ENCODE results near the gene TJP1. TPM values are rescaled to one million over a fixed set of nuclear protein-coding genes. Genes with fewer than 3 reads are reported as not detected.

TJP1 gene
- total RNA-seq, 1 experiment from 2014 or later = 140 TPM

GRCh38 chr15:29689287-29689986 lies 132.8 kb downstream of the TJP1 start:
- no peaks in the 10 kb centered on the region; the same call in 1 of the 2 replicates for H3K27me3 Mint-ChIP-seq (ENCODE audit: low read depth)
- no CpG with 5 or more reads among the region's 6 CpGs for WGBS (ENCODE audit: extremely low coverage, insufficient read length, low lambda C conversion rate)
- peaks cover 0 to 7% of the 10 kb centered on the region in 2 experiments; a peak in 1 of 4 replicates for H3K4me1 Mint-ChIP-seq

More at GRCh38 chr15:29689287-29689986, 132.8 kb downstream of the TJP1 start:
- Histone ChIP-seq H3K27me3 (ENCODE audit: insufficient read depth, low read length) (no peaks in the 10 kb centered on the region), H3K4me2 (ENCODE audit: insufficient read depth, insufficient read length, low read length) (no peak overlapping the region), H3K9ac (ENCODE audit: extremely low read depth, insufficient read length, low read length) (no peak overlapping the region), H3K4me1 (ENCODE audit: insufficient read depth, low read length) (no peaks in the 10 kb centered on the region), H3K9me3 (ENCODE audit: control insufficient read depth, low read depth, low read length) (no peaks in the 10 kb centered on the region), H4K5ac (ENCODE audit: insufficient read length, low read depth, low read length) (no peak overlapping the region), H3K27ac (ENCODE audit: insufficient read length, low read depth, low read length) (no peak overlapping the region), H2BK15ac (ENCODE audit: low read depth, low read length) (no peak overlapping the region), H2AFZ (ENCODE audit: low read length) (no peak overlapping the region), H3K23ac (ENCODE audit: insufficient read length, low read depth, low read length) (no peak overlapping the region), H2BK12ac (ENCODE audit: insufficient read length, low read depth, low read length) (no peak overlapping the region), H3K4ac (ENCODE audit: low read depth, low read length) (no peak overlapping the region), H3T11ph (ENCODE audit: low read length) (no peak overlapping the region), H4K91ac (ENCODE audit: insufficient read length, low read depth, low read length) (no peak overlapping the region), H4K20me1 (ENCODE audit: control insufficient read depth, insufficient read depth, insufficient read length) (no peaks in the 10 kb centered on the region), H3K56ac (ENCODE audit: insufficient read length, low read depth, low read length) (no peak overlapping the region), H3K79me2 (ENCODE audit: insufficient read depth, low read length) (no peaks in the 10 kb centered on the region), H3K23me2 (ENCODE audit: insufficient read length, low read depth, low read length, poor library complexity, severe bottlenecking) (no peaks in the 10 kb centered on the region), H2BK120ac (ENCODE audit: low read depth, low read length, poor library complexity, severe bottlenecking) (no peak overlapping the region), H2AK5ac (ENCODE audit: insufficient read length, low read length) (no peak overlapping the region), H3K14ac (ENCODE audit: insufficient read depth, low read length) (no peak overlapping the region), H4K8ac (replicated peaks; ENCODE audit: insufficient read length, low read depth, low read length) (no peak overlapping the region), H2BK5ac (ENCODE audit: insufficient read length, low read length) (no peak overlapping the region), H3K79me1 (ENCODE audit: insufficient read depth, low read depth, low read length, poor library complexity, severe bottlenecking) (no peaks in the 10 kb centered on the region), H2BK20ac (ENCODE audit: low read depth, low read length, poor library complexity, severe bottlenecking) (no peak overlapping the region), H3K18ac (ENCODE audit: insufficient read length, low read depth, low read length) (no peak overlapping the region)
- Mint-ChIP-seq H3K4me3 (no peak overlapping the region), H3K9me3 (peaks cover 0 to 4% of the 10 kb centered on the region in 2 experiments; a peak in 3 of 5 replicates), H3K36me3 (ENCODE audit: insufficient read depth in 1 of 3, low read depth in 3 of 3) (peaks cover 0 to 2% (median 0%) of the 10 kb centered on the region in 3 experiments; a peak in 1 of 7 replicates), H3K27ac (no peak overlapping the region)
- no peak for TF ChIP-seq CTCF (conservative IDR thresholded peaks at IDR 0.05)
- no peak for DNase-seq
